SK-N-SH (cell line): ENCODE data around the gene LANCL3. TPM values are rescaled to one million over a fixed set of nuclear protein-coding genes. Genes with fewer than 3 reads are reported as not detected.

ENCODE experiments used
- CTCF ChIA-PET: fragments of 300-600, 350-600 bp; formaldehyde crosslinking; extraction: SDS; loops from one replicate; lab custom pipeline; 2021; lab: Yijun Ruan, JAX
- POLR2A ChIA-PET: fragments of 350-600 bp; sonication (Branson Sonifier 250); formaldehyde crosslinking; extraction: SDS; loops from one replicate; lab custom pipeline; 2020; ENCODE audit warnings: antibody characterized with exemption, inconsistent platforms; lab: Yijun Ruan, JAX
- DNase-seq: peaks from one replicate; pipeline ENCODE4 v3.0.0; 2012
- H2AFZ ChIP-seq: fragments of 200-600 bp; sonication (generic); 2 replicates; pipeline ENCODE4 v1.8.1; 2016; ENCODE audit warnings: antibody characterized with exemption, mild to moderate bottlenecking, low read depth
- H3F3A ChIP-seq: fragments of 200-600 bp; sonication (generic); replicated peaks from 2 replicates; pipeline ENCODE3; 2016; ENCODE audit warnings: antibody characterized with exemption, mild to moderate bottlenecking; ENCODE audit not compliant: insufficient read depth
- H3K27ac ChIP-seq, 2 experiments: fragments of 200-500 bp in 1 of 2; fragments of 200-600 bp in 1 of 2; sonication (Bioruptor generic) in 1 of 2; sonication (generic), shearing (Covaris generic) in 1 of 2; 2 replicates each; pipeline versions ENCODE4 v1.5.1 to v1.6.1; 2014 to 2016; ENCODE audit warnings: low read depth in 2 of 2, inconsistent platforms in 1 of 2, low read length in 1 of 2, mild to moderate bottlenecking in 1 of 2, mixed read lengths in 1 of 2
- H3K27me3 ChIP-seq: fragments of 200-600 bp; sonication (generic), shearing (Covaris generic); 2 replicates; pipeline ENCODE4 v1.6.1; 2016; ENCODE audit warnings: mixed run types; ENCODE audit not compliant: insufficient read depth
- H3K36me3 ChIP-seq, 2 experiments: fragments of 200-500 bp in 1 of 2; fragments of 200-600 bp in 1 of 2; sonication (Bioruptor generic) in 1 of 2; sonication (generic) in 1 of 2; replicated peaks in 1 of 2; 2 replicates each; pipeline versions ENCODE3 to v1.5.1; 2014 to 2016; ENCODE audit warnings: low read length in 1 of 2, mild to moderate bottlenecking in 1 of 2; ENCODE audit not compliant: insufficient read depth in 2 of 2, control insufficient read depth in 1 of 2
- H3K4me1 ChIP-seq, 2 experiments: fragments of 200-500 bp in 1 of 2; fragments of 200-600 bp in 1 of 2; sonication (Bioruptor generic) in 1 of 2; sonication (generic), shearing (Covaris generic) in 1 of 2; 2 replicates each; pipeline versions ENCODE4 v1.5.1 to v1.6.1; 2014 to 2016; ENCODE audit warnings: low read depth in 1 of 2, low read length in 1 of 2, mixed run types in 1 of 2; ENCODE audit not compliant: insufficient read depth in 2 of 2, control insufficient read depth in 1 of 2
- H3K4me2 ChIP-seq: fragments of 200-600 bp; sonication (generic), shearing (Covaris generic); 2 replicates; pipeline ENCODE4 v1.6.1; 2017; ENCODE audit warnings: mixed run types
- H3K4me3 ChIP-seq, 2 experiments: fragments of 200-500 bp in 1 of 2; fragments of 200-600 bp in 1 of 2; sonication (Bioruptor generic) in 1 of 2; sonication (generic), shearing (Covaris generic) in 1 of 2; 2 replicates each; pipeline versions ENCODE4 v1.5.1 to v1.8.1; 2014 to 2016; ENCODE audit warnings: low read depth in 2 of 2, inconsistent platforms in 1 of 2, low read length in 1 of 2, mild to moderate bottlenecking in 1 of 2, mixed read lengths in 1 of 2, moderate library complexity in 1 of 2
- H3K79me2 ChIP-seq: fragments of 200-600 bp; sonication (generic); 2 replicates; pipeline ENCODE4 v1.8.1; 2017; ENCODE audit warnings: mild to moderate bottlenecking; ENCODE audit not compliant: insufficient read depth
- H3K9ac ChIP-seq: fragments of 200-600 bp; sonication (generic); 2 replicates; pipeline ENCODE4 v1.6.1; 2017; ENCODE audit warnings: mixed run types
- H3K9me2 ChIP-seq: fragments of 200-600 bp; sonication (generic); 2 replicates; pipeline ENCODE4 v1.6.1; 2017; ENCODE audit warnings: mixed run types
- H3K9me3 ChIP-seq: fragments of 200-600 bp; sonication (generic); 2 replicates; pipeline ENCODE4 v1.6.1; 2017; ENCODE audit warnings: mixed run types, mild to moderate bottlenecking, moderate library complexity
- H4K20me1 ChIP-seq: fragments of 200-600 bp; sonication (generic); 2 replicates; pipeline ENCODE4 v1.6.1; 2017; ENCODE audit warnings: mild to moderate bottlenecking, mixed run types; ENCODE audit not compliant: insufficient read depth
- FOXJ3 ChIP-seq: sonication (generic); formaldehyde crosslinking; IDR thresholded peaks from 2 replicates; pipeline ENCODE4 v1.5.1; 2020; ENCODE audit warnings: mild to moderate bottlenecking, missing genetic modification reagents
- FOXM1 ChIP-seq: IDR thresholded peaks from 2 replicates; pipeline ENCODE4 v1.4.0; 2012; ENCODE audit warnings: low read depth, mild to moderate bottlenecking
- GATA2 ChIP-seq: sonication (generic); formaldehyde crosslinking; IDR thresholded peaks from 2 replicates; pipeline ENCODE4 v1.5.0; 2020; ENCODE audit warnings: mild to moderate bottlenecking, missing genetic modification reagents
- MEF2A ChIP-seq: IDR thresholded peaks from 2 replicates; pipeline ENCODE4 v1.4.0; 2012; ENCODE audit warnings: low read depth, borderline replicate concordance
- NFIC ChIP-seq: IDR thresholded peaks from 2 replicates; pipeline ENCODE4 v1.4.0; 2012; ENCODE audit warnings: borderline replicate concordance
- POLR2AphosphoS5 ChIP-seq: IDR thresholded peaks from 2 replicates; pipeline ENCODE4 v1.6.1; 2012; ENCODE audit warnings: low read depth, low read length
- RFX5 ChIP-seq: IDR thresholded peaks from 2 replicates; pipeline ENCODE4 v1.6.1; 2012; ENCODE audit warnings: mild to moderate bottlenecking, improper control_type of control experiment, low read length
- RXRA ChIP-seq: IDR thresholded peaks from 2 replicates; pipeline ENCODE4 v1.4.0; 2012; ENCODE audit warnings: low read depth, mild to moderate bottlenecking, borderline replicate concordance
- SIN3A ChIP-seq: IDR thresholded peaks from 2 replicates; pipeline ENCODE4 v1.6.1; 2012; ENCODE audit warnings: low read depth, mild to moderate bottlenecking, low read length, moderate library complexity, borderline replicate concordance
- TAF1 ChIP-seq: IDR thresholded peaks from 2 replicates; pipeline ENCODE4 v1.6.1; 2012; ENCODE audit warnings: low read depth, mild to moderate bottlenecking, low read length, moderate library complexity, borderline replicate concordance
- TCF12 ChIP-seq: IDR thresholded peaks from 2 replicates; pipeline ENCODE4 v1.4.0; 2012
- USF1 ChIP-seq: IDR thresholded peaks from 2 replicates; pipeline ENCODE4 v1.4.0; 2012; ENCODE audit warnings: low read depth, borderline replicate concordance
- YY1 ChIP-seq: IDR thresholded peaks from 2 replicates; pipeline ENCODE4 v1.4.0; 2012; ENCODE audit warnings: low read depth, mild to moderate bottlenecking
- WGBS: methylation state at CpG from one replicate; pipeline ENCODE4 v1.1.6; 2017; ENCODE audit warnings: low lambda C conversion rate; 5-methylcytosine and 5-hydroxymethylcytosine counted together
- polyA plus RNA-seq, 3 experiments: library from polyadenylated mRNA; depleted of rRNA; stranded (reverse); fragments of >200 nt; gene quantifications; 2 replicates each; pipeline ENCODE4 v1.2.3, GENCODE V29; 2012
- TF ChIP-seq, protein P1 (sequence below): IDR thresholded peaks from 2 replicates; pipeline ENCODE4 v1.6.1; 2012; ENCODE audit warnings: mild to moderate bottlenecking, low read depth, low read length, moderate library complexity
- TF ChIP-seq, protein P2 (sequence below): IDR thresholded peaks from 2 replicates; pipeline ENCODE4; 2012
- TF ChIP-seq, protein P3 (sequence below): fragments of 150-350 bp; IDR thresholded peaks from 2 replicates; pipeline ENCODE4 v1.6.1; 2017; ENCODE audit warnings: antibody characterized with exemption, low read length, low read depth, borderline replicate concordance
- TF ChIP-seq, protein P4 (sequence below): IDR thresholded peaks from 2 replicates; pipeline ENCODE4 v1.4.0; 2012; ENCODE audit warnings: low read depth

The LANCL3 gene
- polyA plus RNA-seq, 1 of the 3 experiments (the other 2 are of a cell fraction) = under 0.01 TPM

DNA sequence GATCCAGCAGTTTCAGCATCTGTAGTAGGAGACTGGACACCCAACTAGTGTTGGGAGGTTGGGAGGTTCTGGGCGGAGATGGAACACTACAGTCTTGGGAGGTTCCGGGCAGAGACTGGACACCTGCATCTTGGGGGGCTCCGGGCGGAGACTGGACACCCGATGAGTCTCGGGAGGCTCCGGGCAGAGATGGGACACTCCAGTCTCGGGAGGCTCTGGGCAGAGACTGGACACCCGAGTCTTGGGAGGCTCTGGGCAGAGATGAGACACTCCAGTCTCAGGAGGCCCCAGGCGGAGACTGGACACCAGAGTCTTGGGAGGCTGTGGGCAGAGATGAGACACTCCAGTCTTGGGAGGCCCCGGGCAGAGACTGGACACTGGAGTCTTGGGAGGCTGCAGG is 29.5 kb upstream of the LANCL3 start (continued):
- TF ChIP-seq, protein P1, sequence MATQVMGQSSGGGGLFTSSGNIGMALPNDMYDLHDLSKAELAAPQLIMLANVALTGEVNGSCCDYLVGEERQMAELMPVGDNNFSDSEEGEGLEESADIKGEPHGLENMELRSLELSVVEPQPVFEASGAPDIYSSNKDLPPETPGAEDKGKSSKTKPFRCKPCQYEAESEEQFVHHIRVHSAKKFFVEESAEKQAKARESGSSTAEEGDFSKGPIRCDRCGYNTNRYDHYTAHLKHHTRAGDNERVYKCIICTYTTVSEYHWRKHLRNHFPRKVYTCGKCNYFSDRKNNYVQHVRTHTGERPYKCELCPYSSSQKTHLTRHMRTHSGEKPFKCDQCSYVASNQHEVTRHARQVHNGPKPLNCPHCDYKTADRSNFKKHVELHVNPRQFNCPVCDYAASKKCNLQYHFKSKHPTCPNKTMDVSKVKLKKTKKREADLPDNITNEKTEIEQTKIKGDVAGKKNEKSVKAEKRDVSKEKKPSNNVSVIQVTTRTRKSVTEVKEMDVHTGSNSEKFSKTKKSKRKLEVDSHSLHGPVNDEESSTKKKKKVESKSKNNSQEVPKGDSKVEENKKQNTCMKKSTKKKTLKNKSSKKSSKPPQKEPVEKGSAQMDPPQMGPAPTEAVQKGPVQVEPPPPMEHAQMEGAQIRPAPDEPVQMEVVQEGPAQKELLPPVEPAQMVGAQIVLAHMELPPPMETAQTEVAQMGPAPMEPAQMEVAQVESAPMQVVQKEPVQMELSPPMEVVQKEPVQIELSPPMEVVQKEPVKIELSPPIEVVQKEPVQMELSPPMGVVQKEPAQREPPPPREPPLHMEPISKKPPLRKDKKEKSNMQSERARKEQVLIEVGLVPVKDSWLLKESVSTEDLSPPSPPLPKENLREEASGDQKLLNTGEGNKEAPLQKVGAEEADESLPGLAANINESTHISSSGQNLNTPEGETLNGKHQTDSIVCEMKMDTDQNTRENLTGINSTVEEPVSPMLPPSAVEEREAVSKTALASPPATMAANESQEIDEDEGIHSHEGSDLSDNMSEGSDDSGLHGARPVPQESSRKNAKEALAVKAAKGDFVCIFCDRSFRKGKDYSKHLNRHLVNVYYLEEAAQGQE = no peak
- no peak for TF ChIP-seq FOXM1

DNA sequence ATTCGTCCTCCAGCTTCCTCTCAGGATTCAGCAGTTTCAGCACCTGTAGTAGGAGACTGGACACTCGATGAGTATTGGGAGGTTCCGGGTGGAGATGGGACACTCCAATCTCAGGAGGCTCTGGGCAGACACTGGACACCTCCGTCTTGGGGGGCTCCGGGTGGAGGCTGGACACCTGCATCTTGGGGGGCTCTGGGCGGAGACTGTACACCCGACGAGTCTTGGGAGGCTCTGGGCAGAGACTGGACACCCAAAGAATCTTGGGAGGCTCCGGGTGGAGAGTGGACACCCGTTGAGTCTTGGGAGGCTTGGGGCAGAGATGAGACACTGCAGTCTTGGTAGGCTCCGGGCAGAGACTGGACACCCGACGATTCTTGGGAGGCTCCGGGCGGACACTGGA is 28.7 kb upstream of the LANCL3 start:
- POLR2A ChIA-PET = no interaction called here
- H3K4me2 ChIP-seq = no peak overlapping the region

GRCh38 chrX:37543324-37543723 is 28.1 kb upstream of the LANCL3 start:
- Histone ChIP-seq H3K4me1 (no peaks in the 10 kb centered on the region), H3K79me2 (no peaks in the 10 kb centered on the region), H4K20me1 (no peaks in the 10 kb centered on the region), H3K4me3 (no peak overlapping the region), H2AFZ (no peak overlapping the region), H3K4me2 (no peak overlapping the region), H3K9me2 (no peaks in the 10 kb centered on the region), H3K9ac (no peak overlapping the region), H3K27me3 (no peaks in the 10 kb centered on the region), H3K9me3 (no peaks in the 10 kb centered on the region), H3K27ac (no peak overlapping the region), H3F3A (no peaks in the 10 kb centered on the region), H3K36me3 (no peaks in the 10 kb centered on the region)
- 52% methylated on average over 12 of the region's 23 CpGs for WGBS
- ChIA-PET CTCF (no interaction called here), POLR2A (no interaction called here)
- DNase-seq = no peak
- no peak for TF ChIP-seq FOXM1
- no peak for TF ChIP-seq USF1
- TF ChIP-seq RFX5 = no peak
- TF ChIP-seq, protein P2, sequence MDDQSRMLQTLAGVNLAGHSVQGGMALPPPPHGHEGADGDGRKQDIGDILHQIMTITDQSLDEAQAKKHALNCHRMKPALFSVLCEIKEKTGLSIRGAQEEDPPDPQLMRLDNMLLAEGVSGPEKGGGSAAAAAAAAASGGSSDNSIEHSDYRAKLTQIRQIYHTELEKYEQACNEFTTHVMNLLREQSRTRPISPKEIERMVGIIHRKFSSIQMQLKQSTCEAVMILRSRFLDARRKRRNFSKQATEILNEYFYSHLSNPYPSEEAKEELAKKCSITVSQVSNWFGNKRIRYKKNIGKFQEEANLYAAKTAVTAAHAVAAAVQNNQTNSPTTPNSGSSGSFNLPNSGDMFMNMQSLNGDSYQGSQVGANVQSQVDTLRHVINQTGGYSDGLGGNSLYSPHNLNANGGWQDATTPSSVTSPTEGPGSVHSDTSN = no peak
- no peak for TF ChIP-seq TAF1
- TF ChIP-seq POLR2AphosphoS5 = no peak
- TF ChIP-seq TCF12 = no peak
- TF ChIP-seq, protein P1 = no peak
- no peak for TF ChIP-seq NFIC
- no peak for TF ChIP-seq FOXJ3

More for the DNA sequence above, 28.7 kb upstream of the LANCL3 start:
- no peak overlapping the region for H3K27ac ChIP-seq
- no peaks in the 10 kb centered on the region for H4K20me1 ChIP-seq
- H2AFZ ChIP-seq = no peak overlapping the region
- no peak overlapping the region for H3K9ac ChIP-seq
- WGBS = 7% methylated on average over 3 of the region's 15 CpGs
- TF ChIP-seq RXRA (no peak), YY1 (no peak), SIN3A (no peak), NFIC (no peak), GATA2 (CRISPR knock-in tag) (no peak), MEF2A (no peak), POLR2AphosphoS5 (no peak), TCF12 (no peak)
- TF ChIP-seq, protein P3, sequence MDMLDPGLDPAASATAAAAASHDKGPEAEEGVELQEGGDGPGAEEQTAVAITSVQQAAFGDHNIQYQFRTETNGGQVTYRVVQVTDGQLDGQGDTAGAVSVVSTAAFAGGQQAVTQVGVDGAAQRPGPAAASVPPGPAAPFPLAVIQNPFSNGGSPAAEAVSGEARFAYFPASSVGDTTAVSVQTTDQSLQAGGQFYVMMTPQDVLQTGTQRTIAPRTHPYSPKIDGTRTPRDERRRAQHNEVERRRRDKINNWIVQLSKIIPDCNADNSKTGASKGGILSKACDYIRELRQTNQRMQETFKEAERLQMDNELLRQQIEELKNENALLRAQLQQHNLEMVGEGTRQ = no peak
- TF ChIP-seq, protein P4, sequence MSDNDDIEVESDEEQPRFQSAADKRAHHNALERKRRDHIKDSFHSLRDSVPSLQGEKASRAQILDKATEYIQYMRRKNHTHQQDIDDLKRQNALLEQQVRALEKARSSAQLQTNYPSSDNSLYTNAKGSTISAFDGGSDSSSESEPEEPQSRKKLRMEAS = no peak
- H3K9me2 ChIP-seq = no peaks in the 10 kb centered on the region
- no peak overlapping the region for H3K4me3 ChIP-seq
- H3F3A ChIP-seq = no peaks in the 10 kb centered on the region
- H3K79me2 ChIP-seq = no peaks in the 10 kb centered on the region
- H3K9me3 ChIP-seq = no peaks in the 10 kb centered on the region
- H3K4me1 ChIP-seq = no peaks in the 10 kb centered on the region
- no peaks in the 10 kb centered on the region for H3K36me3 ChIP-seq
- CTCF ChIA-PET = no interaction called here
- no peak for DNase-seq
- H3K27me3 ChIP-seq = no peaks in the 10 kb centered on the region
